ENCODE data around the gene MAPKAP1.

Gene MAPKAP1

DNA sequence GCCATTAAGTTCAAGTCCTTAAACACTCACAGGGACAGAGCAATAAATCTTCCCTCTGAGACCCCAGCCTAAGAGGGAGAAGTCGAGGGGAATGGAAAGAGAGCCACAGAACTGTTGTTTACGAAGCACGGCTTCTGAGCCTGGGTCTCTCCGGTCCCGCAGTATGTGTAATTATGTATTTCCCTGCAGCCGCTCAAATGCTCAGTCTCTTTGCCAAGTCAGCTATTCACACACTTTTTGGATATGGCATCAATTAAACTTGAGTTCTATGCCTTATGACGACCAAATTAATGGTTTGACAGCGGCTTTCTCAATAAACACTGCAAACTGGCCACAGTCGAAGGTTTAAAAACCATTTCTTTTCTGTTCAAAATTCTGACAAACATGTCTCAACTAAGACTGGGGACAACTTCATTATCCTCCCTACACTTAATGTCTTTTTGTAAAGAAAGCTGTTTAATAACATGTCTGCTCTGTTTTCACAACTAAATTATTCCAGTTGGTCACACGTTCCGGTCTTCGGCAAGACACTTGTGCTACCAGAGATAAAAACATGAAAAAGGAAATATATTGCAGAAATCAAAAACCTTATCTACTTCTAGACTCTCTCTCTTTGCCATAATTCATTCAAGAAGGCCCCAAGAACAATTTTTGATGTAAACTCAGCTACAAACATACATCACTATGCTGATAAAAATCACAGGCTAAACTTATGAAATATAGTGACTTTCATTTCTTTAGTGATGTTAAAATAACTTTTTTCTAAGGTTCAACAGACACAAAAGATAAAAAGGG lies 242.2 kb downstream of the MAPKAP1 start:
- DNase-seq (ENCODE audit: extremely low read depth in 1 of 2, low read depth in 1 of 2): no peak

DNA sequence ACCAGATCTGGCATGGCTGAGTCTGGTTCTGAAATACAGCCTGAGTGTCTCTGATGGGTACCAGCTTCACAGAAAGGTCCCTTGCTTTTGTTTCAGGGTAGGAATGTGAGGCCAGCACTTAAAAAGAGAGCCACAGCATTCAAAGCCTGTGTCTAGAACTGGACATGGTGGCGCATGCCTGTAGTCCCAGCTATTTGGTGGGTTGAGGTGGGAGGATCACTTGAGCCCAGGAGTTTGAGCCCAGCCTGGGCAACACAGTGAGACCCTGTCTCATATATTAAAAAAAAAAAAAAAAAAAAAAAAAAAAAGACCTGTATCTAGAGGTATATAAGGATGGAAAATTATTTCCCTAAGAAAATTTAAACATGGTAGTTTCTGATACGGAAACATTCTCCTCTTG lies 243.1 kb downstream of the MAPKAP1 start:
- DNase-seq (ENCODE audit: extremely low read depth in 1 of 2, low read depth in 1 of 2): no peak

DNA sequence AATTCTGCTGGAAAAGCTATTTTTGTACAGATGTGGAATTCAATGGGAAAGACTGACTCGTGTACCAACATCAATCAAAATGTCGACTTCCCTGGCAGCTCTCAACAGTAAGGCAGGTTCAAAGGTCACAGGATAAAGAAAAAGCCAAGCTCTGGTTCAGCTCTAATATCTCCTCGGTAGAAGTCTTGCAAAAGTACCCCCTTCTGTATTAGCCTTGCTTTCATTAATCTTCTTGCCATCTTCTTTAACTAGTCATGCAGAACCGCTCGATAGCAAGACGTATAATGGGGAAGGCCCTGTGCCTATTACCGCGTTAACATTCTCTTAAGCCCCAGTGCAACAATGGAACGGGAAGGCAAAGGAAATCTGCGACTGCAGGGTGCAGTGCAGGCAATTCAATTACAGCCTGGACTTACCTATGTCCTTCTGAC lies 244.1 kb downstream of the MAPKAP1 start:
- DNase-seq (ENCODE audit: extremely low read depth in 1 of 2, low read depth in 1 of 2): no peak

DNA sequence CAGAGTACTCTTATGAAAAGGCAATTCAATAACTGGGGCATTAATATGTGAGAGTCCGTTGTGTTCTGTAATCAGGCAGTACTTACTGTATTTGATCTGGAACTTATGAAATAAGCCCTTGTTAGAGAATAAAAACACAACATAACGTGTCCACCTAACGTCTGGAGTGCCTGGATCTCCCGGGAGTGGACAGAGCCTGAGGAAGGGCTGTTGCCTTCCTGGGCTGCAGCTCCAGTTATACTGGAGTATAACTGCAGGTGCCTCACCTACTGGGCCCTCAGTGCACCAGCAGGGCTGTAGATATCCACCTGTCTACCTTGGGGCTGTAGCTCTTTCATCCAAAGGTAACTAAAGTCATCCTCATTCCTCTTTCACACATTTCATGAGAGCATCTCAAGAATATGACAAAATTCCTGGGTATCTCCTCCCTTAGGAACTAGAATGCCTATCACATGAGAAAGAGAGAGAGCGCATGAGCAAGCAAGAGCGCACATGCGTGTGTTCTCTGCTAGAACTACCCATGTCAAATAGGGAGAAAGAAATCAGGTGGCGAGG lies 245.3 kb downstream of the MAPKAP1 start:
- no peak for DNase-seq (ENCODE audit: extremely low read depth in 1 of 2, low read depth in 1 of 2)

- no peak for DNase-seq (ENCODE audit: extremely low read depth in 1 of 2, low read depth in 1 of 2)
Observed at GRCh38 chr9:125460883-125461635, 245.9 kb downstream of the MAPKAP1 start.

GRCh38 chr9:125460346-125460745 lies 246.7 kb downstream of the MAPKAP1 start:
- DNase-seq (ENCODE audit: extremely low read depth in 1 of 2, low read depth in 1 of 2): no peak

GRCh38 chr9:125457357-125457756 lies 249.7 kb downstream of the MAPKAP1 start:
- no peak for DNase-seq (ENCODE audit: extremely low read depth in 1 of 2, low read depth in 1 of 2)

DNA sequence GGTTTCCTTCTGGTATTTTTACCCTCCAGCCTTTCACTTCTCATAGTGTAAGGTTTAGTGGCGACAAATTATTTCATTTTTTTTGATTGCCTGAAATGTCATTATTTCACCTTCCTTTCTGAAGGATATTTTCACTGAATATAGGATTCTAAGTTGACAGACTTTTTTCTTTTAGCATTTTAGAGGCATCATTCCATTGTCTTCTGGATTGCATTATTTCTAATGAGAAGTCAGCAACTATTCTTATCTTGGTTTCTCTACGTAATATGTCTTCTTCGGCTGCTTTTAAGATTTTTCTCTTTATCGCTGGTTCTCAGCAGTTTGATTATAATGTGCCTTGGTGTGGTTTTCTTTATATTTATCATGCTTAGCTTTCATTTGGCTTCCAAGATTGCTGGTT lies 251.1 kb downstream of the MAPKAP1 start:
- no peak for DNase-seq (ENCODE audit: extremely low read depth in 1 of 2, low read depth in 1 of 2)

GRCh38 chr9:125455132-125455531 lies 251.9 kb downstream of the MAPKAP1 start:
- DNase-seq (ENCODE audit: extremely low read depth in 1 of 2, low read depth in 1 of 2): no peak

DNA sequence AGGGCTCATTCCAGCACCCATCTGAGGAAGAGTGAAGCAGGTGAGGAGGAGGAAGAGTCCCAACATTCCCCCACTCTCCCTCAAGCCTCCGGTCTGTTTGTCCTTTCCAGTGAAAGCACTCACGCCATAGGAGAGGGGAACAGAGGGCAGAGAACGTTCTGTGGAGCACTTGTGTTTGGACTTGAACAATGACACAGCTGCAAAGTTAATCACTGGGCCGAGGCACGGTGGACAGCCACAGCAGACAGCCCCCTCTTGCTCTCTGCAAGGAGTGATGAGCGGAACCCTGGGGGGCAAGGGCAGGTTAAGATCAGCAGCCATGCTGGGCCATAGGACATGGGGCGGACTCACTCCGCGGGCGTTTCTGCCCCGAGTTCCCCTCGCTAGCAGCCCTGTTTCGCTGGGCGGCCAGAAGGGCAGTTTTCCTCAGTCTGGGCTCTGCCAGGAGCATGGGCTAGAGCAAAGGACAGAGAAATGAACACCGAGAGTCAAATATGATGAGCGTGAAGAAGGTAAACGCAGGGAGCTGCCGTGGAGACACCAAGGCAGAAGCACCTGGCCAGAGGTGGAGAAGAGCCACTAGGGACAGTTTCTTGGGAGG lies 259.7 kb downstream of the MAPKAP1 start:
- no peak for DNase-seq (ENCODE audit: extremely low read depth in 1 of 2, low read depth in 1 of 2)

GRCh38 chr9:125446561-125447094 lies 260.4 kb downstream of the MAPKAP1 start:
- DNase-seq (ENCODE audit: extremely low read depth in 1 of 2, low read depth in 1 of 2): no peak

DNA sequence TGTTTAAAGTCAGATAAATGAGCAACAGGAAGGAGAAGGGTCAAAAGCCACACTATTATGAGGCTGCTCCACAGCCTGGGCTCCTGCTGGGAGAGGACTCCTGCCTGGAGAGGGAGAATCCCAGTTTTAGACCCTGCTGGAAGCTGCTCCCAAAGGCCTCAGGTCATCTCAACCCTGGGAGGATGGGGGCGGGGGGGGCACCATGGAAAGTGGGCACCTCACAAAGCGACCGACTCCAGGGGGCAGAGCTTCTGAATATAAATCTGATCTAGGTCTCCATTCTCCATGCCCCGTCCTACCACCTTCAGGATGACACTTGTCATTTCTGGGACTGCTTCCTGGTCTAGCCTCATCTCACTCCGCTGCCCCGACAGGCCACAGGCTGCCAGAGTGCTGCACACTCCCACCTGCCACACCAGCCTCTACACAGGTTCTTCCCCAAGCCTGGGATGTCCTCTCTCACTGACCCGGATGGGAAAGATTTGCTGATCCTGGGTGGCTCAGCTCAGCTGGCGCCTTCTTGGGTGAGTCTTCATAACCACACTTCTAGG lies 262.0 kb downstream of the MAPKAP1 start:
- no peak for DNase-seq (ENCODE audit: extremely low read depth in 1 of 2, low read depth in 1 of 2)

GRCh38 chr9:125444166-125444565 lies 262.8 kb downstream of the MAPKAP1 start:
- no peak for DNase-seq (ENCODE audit: extremely low read depth in 1 of 2, low read depth in 1 of 2)

DNA sequence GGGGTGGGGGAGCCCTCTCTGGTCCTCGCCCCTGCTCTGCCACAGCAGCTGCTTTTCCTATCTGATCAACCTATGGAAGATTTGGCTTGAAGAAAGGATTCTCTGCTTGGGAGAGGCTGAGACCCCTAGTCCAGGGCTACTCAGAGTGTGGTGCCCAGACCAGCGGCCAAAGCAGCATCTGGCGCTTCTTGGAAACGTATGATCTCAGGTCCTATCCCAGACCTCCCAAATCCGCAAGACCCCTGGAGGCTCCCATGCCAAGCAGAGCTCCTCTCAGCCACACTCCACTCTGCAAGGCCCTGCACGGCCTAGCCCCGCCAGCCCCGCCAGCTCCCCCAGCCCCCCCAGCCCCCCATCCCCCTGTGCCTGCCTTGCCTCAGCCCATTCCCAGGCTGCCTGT lies 263.6 kb downstream of the MAPKAP1 start:
- DNase-seq (ENCODE audit: extremely low read depth in 1 of 2, low read depth in 1 of 2): no peak

GRCh38 chr9:125442452-125442851 lies 264.6 kb downstream of the MAPKAP1 start:
- no peak for DNase-seq (ENCODE audit: extremely low read depth in 1 of 2, low read depth in 1 of 2)

- DNase-seq (ENCODE audit: extremely low read depth in 1 of 2, low read depth in 1 of 2): no peak
Observed at GRCh38 chr9:125440411-125440810, 266.6 kb downstream of the MAPKAP1 start.

GRCh38 chr9:125439434-125440272 lies 267.4 kb downstream of the MAPKAP1 start:
- DNase-seq (ENCODE audit: extremely low read depth in 1 of 2, low read depth in 1 of 2): no peak

GRCh38 chr9:125438506-125439433 lies 268.2 kb downstream of the MAPKAP1 start:
- no peak for DNase-seq (ENCODE audit: extremely low read depth in 1 of 2, low read depth in 1 of 2)

- no peak for DNase-seq (ENCODE audit: extremely low read depth in 1 of 2, low read depth in 1 of 2)
Observed at GRCh38 chr9:125437771-125438221, 269.2 kb downstream of the MAPKAP1 start.
